NCI-H2107 treated with DMSO at 0.1 percent for 48 hours (cell line): Measurements from ENCODE around the gene UFD1.

ENCODE experiments used
- DNase-seq: peaks from one replicate; lab custom pipeline; 2025; ENCODE audit not compliant: unreplicated experiment; lab: John Stamatoyannopoulos, UW

UFD1 gene

GRCh38 chr22:19478901-19479354 is at the start of gene UFD1:
Gene UFD1, minus strand, starts transcription at chr22:19479193. Its CDS starts 108 bp downstream, at chr22:19479085.
- DNase-seq, result no peak

DNA sequence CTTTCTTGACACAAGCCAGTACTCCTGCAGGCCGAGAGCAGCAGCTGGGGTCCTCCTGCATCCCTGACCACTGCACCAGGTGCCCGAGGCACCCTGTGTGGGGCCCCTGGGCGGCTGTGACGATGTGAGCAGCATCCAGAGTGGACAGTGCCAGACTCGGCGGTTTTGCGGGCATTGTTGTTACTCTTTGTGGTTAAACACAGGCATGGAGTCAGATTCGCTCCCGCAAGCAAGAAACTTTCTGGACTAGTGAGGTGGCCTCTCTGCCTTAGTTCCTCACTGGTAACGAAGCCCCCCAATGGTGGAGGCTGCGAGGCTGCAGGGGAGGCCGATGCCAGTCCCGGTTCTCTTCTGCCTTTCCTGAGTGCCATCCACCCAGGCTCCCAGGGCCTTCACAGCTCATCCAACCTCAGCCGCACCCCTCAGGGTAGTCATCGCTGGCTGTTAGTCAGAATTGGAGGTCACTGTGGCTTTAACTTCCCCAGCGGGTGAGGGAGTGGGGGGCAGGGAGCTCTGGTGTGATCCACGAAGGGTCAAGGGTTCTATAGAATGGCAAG is 48.9 kb upstream of the UFD1 start:
- no peak for DNase-seq

DNA sequence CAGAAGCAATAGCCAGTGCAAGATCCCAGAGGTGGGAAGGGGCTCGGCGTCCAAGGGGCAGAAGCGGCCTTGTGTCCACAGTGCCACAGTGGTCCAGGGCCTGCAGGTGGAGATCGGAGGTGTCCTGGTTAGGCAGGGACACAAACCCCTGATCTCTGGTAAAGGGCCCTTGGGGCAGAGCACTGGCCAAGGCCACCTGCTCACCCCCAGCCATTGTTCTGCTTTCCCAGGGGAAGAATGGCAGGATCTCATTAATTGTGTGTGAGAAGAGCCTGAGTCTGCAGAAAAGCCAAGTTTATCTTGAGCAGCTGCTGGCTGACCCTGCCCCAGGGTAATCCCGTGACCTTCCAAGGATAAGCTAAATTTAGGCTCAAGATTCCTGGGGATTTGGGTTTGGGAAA is 48.3 kb upstream of the UFD1 start:
- DNase-seq, result no peak

DNA sequence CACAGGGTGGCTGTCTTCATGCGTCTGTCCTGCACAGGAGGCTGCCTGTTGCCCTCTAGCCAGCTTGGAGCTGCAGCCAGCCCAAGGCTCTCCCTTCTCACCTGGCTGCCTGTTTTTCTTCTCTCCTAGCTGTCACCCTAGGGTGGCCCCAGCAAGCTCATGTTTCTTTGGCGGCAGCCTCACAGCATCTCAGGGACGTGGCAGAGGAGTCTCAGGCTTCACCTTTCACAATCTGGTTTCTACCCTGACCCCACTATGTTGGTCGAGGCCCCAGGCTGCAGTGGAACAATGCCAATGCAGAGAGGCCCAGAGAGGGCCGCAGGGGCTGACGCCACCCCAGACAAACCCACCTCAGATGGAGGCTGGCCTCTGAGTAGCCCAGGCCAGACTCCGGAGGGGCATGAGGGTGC is 47.7 kb upstream of the UFD1 start:
- peak; percentile 34 for DNase-seq

GRCh38 chr22:19526076-19526701 is 47.2 kb upstream of the UFD1 start:
- no peak for DNase-seq

DNA sequence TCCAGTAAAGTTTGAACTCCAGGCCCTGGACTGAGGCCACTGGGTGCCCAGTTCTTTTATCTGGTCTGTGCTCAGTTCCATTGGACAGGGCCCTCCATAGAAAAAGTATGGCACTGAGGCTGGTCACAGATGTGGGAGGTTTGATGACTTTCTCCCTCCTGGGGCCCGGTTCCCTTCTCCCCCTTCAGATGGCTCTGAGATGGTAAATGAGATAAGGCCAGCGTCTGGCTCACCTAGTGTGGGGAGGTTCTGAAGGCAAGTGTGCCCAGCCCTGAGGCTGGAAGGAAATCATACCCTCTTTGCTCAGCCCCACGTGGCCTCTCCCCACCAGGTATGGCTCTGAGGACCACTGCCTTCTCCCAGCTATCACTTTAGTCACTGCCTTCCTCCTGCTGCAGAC is 46.7 kb upstream of the UFD1 start:
- DNase-seq, result no peak

DNA sequence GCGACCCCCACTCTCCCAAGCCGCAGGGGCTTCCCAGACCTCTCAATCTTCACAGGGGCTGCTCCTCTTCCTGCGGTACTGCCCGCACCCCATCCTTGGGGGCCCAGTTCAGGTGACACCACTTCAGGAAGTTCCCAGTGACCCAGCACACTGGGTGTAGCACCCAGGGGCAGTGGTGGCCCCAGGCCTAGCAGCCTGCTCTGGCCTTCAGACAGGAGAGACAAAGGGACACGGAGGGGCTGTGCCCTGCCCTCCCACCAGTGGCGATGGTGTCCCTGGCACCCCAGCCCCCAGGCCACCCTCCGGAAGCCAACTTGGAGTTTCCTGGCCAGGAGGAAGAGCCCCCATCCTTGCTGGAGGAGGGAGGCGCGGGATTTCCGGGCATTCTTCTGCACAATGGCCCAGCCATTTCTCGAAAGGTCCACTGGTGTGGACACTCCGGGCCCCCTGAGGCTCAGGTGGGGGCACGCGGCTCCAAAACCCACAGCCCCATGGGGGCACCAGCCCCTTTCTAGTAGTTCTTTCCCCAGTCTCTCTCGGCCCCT is 46.2 kb upstream of the UFD1 start:
- DNase-seq, result no peak

DNA sequence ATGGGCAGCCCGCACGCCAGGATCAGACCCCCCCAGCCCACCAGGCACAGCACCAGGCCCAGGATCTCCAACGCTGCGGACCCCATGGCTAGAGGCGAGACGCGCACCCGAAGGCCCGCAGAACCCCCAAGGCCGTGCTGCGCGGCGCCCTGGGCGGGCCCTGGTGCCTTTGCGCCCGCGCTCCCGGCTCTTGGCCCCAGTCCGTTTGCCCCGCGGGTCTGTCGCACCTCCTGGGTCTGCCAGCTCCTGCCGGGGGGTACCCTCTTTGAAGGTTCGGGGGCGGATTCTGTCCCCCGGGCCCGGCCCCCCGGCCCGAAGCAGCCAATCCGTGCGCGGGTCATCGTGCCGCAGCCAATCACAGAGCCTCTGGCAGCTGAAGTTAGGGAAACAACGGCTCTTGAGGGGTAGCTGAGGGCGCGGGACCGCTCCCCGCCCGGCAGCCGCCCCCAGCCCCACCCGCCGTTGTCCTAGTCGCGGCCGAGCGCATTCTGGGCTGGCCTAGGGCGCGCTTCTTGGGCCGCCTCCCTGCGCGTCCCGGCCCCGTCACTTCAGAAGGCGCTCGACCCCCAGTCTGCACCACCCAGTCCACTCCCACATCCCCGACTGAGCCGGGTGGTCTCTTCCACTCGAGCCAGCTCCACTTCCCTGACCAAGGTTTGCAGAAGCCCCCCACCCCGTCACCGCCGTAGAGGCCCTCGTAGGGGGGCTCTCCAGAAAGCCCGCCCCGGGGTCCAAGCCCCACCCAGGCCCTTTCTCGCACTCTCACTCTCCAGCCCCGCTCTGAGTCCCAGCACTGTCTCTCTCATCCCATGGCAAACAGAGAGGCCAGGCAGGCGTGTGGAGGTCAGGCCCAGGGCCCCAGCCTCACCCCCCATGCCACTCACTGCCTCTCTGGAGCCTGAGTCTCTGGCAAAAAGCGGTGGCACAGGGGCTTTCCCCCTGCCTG is 45.5 kb upstream of the UFD1 start, which contains the start of gene CLDN5:
TSS of gene CLDN5 (minus strand) at position 241 of the 946 bp plus-strand sequence. CDS start at position 86, 155 bp downstream.
- DNase-seq, result peak; percentile 42

GRCh38 chr22:19523240-19524169 is 44.5 kb upstream of the UFD1 start:
- no peak for DNase-seq

- DNase-seq, result no peak
Measured at GRCh38 chr22:19522881-19523239, 43.9 kb upstream of the UFD1 start.

GRCh38 chr22:19522190-19522880 is 43.3 kb upstream of the UFD1 start:
- peak; percentile 34 for DNase-seq

DNA sequence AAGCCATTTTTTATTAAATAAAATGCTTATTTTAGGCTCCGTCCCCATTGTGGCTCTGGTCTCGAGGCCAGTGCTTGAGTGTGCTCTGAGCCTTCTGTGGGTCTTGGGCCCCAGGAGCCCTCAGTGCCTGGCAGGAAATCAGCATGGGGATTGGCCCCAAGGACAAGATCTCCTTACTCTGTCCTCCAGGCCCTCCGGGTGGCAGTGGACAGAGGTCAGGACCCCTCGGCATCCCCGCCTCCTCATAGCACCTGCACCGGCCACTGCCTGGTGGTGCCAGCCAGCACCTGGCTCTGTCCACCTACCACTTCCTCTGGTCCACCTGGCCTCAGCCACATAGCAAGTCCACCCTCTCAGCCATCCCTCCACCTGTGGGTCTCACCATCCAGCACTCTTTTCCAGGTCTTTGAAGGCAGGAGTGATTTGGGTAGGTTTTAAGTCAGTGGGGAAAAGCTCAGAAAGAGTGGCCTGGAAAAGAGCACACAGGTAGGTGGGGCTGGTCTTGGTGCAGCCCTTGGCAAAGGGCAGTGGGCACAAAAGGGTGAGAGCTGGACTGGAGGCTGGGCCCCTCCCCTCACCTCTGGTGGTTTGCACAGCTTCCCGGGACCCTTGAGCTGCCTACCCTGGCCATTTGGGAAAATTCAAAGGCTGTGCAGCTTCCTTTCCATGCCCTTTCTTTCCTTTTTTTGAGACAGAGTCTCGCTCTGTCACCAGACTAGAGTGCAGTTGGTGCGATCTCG is 41.7 kb upstream of the UFD1 start:
- no peak for DNase-seq

- no peak for DNase-seq
Measured at GRCh38 chr22:19520007-19520406, 41.0 kb upstream of the UFD1 start.

DNA sequence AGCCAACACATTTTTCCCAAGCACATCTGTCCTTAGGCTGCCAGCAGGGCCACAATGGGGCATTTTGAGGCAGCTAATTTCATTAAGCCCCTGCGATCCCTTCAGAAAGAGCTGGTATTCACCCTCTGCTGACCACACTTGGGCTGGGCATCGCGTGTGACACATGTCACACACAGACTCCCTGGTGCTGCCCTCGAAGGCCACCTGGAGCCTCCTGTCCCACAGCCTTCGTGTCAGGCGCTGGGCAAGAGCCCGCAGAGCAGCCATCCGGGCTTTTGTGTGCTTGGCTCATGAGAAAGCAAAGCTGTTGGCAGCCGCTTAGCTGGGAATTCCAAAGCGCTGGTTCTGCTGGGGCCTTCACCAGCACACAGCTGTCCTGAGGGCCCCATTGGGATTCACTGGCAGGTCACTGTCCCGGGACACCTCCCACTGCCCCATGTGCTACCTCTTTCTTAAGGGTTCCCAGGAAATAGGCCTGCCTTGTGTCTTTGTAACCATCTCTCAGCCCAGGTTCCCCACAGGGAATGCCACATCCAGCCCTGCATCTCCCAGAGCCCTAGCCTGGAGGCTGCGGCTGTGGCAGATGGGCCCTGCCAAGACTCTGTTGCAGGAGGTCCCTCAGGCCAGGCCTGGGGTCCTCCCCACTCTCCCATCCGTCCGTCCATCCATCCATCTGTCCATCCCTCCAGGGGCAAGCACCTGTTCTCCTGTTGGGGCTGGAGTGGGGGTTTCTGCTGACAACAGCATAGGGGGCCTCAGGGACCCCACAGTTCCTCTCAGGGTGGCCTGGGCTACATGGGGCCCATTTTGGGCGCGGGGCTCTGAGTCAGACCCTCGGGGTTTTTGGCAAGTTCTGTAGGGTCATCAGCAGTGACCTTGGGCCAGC is 40.3 kb upstream of the UFD1 start:
- DNase-seq, result no peak

GRCh38 chr22:19518635-19519034 is 39.6 kb upstream of the UFD1 start:
- DNase-seq, result no peak

- DNase-seq, result no peak
Measured at GRCh38 chr22:19517919-19518611, 39.1 kb upstream of the UFD1 start.

- DNase-seq, result no peak
Measured at GRCh38 chr22:19517171-19517500, 38.1 kb upstream of the UFD1 start.
